Fibroblast of the aortic adventitia (primary cell): ENCODE results near the gene ZNF761. TPM values are rescaled to one million over a fixed set of nuclear protein-coding genes. Genes with fewer than 3 reads are reported as not detected.
"Not testable (repeated sequence)": the region's sequence is repeated elsewhere in the genome, so short reads cannot be mapped to it uniquely, and the experiment has no call there.

ENCODE experiments used
- DNase-seq: peaks from one replicate; pipeline ENCODE4 v3.0.0-alpha.2; 2010; ENCODE audit warnings: low read depth
- H3K4me3 ChIP-seq: 2 replicates; pipeline ENCODE4 v1.5.1; 2011; ENCODE audit warnings: low read depth, mild to moderate bottlenecking, control low read depth, low read length, moderate library complexity
- total RNA-seq: library from RNA; depleted of rRNA; stranded (reverse); fragments of >200 nt; gene quantifications from 2 replicates; pipeline ENCODE4 v1.2.3, GENCODE V29; 2012; ENCODE audit warnings: low replicate concordance
- TF ChIP-seq, protein P1 (sequence below): IDR thresholded peaks from 2 replicates; pipeline ENCODE4 v1.5.1; 2011; ENCODE audit warnings: mild to moderate bottlenecking, low read length, control low read depth, inconsistent platforms; ENCODE audit not compliant: insufficient read depth

The ZNF761 gene
- total RNA-seq, 1 donor: 10.8 TPM

DNA sequence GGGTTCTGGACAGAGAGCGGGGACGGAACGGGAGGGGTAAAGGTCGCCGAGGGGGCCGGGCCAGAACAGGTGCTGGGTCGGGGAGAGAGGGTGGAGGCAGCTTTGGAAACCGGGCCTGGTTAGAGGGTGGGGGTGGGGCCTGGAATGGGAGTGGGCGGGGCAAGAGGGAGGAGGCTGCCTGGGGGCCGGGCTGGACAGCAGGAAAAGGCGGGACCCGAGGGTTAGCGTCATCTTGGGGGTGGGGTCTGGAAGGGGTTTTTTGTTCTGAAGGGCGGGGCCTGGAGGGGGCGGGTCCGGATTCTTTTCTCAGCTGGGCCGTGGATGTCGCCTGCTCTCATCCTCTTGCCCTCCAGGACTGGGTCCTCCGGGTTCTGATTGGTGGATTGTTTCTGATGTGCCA is 31.5 kb downstream of the ZNF761 start:
- TF ChIP-seq, protein P1, sequence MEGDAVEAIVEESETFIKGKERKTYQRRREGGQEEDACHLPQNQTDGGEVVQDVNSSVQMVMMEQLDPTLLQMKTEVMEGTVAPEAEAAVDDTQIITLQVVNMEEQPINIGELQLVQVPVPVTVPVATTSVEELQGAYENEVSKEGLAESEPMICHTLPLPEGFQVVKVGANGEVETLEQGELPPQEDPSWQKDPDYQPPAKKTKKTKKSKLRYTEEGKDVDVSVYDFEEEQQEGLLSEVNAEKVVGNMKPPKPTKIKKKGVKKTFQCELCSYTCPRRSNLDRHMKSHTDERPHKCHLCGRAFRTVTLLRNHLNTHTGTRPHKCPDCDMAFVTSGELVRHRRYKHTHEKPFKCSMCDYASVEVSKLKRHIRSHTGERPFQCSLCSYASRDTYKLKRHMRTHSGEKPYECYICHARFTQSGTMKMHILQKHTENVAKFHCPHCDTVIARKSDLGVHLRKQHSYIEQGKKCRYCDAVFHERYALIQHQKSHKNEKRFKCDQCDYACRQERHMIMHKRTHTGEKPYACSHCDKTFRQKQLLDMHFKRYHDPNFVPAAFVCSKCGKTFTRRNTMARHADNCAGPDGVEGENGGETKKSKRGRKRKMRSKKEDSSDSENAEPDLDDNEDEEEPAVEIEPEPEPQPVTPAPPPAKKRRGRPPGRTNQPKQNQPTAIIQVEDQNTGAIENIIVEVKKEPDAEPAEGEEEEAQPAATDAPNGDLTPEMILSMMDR: no peak
- peak; percentile 2 for DNase-seq

DNA sequence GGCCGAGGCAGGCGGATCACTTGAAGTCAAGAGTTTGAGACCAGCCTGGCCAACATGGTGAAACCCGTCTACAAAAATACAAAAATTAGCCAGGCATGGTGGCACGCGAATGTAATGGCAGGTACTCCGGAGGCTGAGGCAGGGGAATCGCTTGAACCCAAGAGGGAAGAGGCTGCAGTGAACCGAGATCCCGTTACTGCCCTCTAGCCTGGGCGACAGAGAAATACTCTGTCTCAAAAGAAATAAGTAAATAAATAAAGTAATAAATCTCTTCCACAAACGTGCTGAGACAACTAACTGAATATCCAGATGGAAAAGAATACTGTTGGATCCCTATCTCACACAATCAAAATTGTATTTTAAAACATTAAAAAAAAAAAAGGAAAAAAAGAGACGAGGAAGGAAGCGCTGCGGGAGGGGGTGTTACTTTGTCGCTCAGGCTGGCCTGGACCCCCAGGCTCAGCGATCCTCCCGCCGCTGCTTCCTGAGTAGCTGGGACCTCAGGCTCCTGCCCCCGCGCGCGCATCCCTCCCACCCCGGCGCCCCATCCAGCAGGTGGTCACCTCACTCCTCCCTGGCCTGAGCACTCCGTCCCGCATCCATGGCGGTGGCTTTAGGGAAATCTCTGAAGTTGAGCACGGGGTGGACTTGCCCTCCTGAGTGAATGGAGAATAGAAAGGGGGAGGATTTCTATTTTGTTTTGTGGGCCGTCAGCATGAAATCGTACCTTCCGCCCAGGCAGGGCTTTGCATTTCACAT is 35.1 kb downstream of the ZNF761 start:
- TF ChIP-seq, protein P1: no peak
- peak overlapping the region; percentile 78 for H3K4me3 ChIP-seq
- no peak for DNase-seq

More for the DNA sequence above, 31.5 kb downstream of the ZNF761 start:
- H3K4me3 ChIP-seq: no peak overlapping the region

DNA sequence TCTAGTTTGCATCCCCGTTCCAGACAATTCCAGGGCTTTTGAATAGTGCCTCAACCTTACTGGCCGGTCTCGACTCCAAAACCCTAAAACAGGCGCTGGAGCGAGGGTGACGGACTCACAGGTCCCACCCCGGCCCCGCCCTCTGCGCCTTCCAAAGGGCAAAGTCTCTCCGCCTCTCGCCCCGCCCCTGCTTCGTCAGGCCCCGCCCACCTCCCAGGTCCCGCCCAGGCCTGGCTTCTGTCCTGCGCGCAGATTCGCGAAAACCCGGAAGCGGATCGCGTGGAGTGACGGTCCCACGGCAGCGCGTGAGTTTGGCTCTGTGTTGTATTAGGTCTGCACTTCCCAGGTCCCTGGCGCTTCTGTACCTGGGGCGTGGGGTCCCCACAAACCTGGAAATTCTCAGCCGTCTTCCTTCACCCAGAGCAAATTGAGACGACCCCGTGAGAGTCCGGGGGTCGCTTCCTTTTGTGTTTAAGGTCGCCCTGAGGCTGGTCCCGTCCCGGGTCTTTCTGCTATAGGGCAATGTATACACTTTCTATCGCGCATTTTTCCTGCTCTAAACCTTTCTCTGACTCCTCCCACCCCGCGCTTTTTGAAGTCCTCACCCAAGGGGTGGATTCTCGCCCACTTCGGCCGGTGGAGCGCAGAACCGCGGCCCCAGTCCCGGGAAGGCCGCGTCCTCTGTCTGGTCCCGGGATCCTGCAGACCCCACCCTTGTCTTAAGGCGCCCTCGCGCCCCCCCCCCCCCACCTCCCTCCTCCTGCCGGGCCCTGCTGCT is 35.9 kb downstream of the ZNF761 start, which contains the start of gene ZNF813:
Gene ZNF813, plus strand, starts transcription at position 249 of the 778 bp plus-strand sequence. CDS start 16,090 bp downstream, outside the sequence.
- H3K4me3 ChIP-seq: peak within 1 kb of the TSS; percentile 78
- TF ChIP-seq, protein P1: no peak
- peak; percentile 79 for DNase-seq

DNA sequence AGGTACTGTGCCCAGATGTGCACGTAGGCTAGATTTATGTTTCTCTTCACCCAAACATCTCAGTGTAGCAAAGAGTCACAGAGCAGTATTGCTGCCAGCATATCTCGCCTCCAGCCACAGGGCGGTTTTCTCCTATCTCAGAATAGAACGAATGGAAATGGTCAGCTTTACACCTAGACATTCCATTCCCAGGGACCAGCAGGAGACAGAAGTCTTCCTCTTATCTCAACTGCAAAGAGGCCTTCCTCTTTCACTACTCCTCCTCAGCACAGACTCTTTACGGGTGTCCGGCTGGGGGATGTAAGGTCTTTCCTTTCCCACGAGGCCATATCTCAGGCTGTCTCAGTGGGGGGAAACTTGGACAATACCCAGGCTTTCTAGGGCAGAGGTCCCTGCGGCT is 36.8 kb downstream of the ZNF761 start:
- not testable (repeated sequence) for DNase-seq
- peak overlapping the region; percentile 78 for H3K4me3 ChIP-seq

DNA sequence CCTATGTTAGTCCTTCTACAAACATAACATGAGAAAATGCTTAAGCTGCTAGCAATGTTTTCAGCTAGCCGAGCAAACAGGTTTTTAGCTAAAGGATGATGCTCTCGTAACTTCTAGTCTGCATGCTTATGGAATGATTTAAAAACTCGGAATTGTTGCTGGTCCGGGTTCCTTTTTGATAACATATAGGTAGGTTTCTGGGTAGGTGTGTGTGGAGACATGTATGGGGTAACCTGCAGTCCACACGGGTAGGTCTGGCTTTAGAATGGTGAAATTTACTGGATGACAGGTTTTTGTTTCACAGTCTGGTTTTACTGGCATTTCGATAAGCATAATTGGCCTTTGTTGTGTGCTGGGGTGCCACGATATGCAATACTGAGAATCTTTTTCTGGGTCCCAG is 40.1 kb downstream of the ZNF761 start:
- no peak for DNase-seq
- TF ChIP-seq, protein P1: no peak
- H3K4me3 ChIP-seq: no peak overlapping the region

DNA sequence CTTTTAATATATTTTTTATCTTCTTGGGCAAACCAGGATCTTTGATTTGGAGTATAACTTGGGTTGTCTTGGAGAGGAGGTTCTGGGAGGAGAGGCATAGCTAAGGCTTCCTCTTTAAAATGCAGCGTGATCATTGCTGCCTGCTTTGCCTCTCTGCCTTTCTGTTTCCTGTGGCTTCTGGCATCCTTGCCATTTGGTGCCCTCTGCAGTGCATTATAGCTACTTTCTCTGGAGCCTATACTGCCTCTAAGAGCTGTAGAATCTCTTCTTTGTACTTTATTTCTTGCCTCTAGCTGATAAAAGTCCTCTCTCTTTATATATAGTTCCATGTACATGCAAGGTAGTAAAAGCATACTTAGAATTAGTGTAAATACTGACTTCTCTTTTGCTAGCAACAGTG is 43.0 kb downstream of the ZNF761 start:
- DNase-seq, H3K4me3 ChIP-seq: not testable (repeated sequence)

DNA sequence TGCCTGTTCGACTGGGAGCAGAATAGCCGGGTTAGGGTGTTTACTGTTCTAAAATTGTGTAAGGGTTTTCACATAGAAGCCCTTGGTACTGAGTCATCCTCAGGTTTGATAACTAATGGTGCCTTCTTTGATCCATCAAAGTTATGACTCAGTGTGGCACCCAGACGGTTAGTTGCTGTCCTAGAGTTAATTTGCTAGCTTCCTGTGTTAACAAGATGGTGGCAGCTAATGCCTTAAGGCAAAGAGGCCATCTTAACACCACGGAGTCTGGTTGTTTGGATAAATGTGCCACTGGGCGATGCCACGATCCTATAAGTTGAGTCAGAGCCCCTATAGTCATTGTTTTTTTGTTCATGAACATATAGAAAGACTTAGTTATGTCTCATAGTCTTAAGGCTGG is 43.7 kb downstream of the ZNF761 start:
- not testable (repeated sequence) for DNase-seq

DNA sequence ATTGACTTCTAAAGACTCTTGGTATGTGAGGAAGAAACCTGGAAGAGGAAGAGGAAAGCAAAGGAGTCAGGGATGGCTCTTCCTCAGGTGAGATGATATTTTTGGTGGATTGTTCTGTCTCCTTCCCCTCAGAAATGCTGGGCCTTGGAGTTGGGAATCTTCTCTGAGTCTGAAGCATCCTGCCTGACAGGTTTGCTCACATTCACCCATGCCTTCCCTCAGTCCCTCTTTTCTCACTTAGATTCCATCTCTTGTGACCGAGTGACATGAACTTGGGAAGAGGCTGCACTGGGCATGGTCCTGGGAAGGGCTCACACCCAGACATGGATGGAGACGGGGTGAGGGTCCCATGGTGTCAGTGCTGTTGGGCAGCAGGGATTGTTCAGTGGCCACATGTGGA is 52.0 kb downstream of the ZNF761 start:
- not testable (repeated sequence) for DNase-seq, H3K4me3 ChIP-seq

More for the DNA sequence above, 43.7 kb downstream of the ZNF761 start:
- H3K4me3 ChIP-seq: not testable (repeated sequence)
